GM12875 (cell line): Measurements from ENCODE around the gene RAPGEF5.

ENCODE experiments used
- H3K4me3 ChIP-seq: one replicate; pipeline ENCODE4 v1.5.1; 2011; ENCODE audit warnings: low read depth, low read length, control low read depth
- CTCF ChIP-seq: IDR thresholded peaks from 2 replicates; pipeline ENCODE4 v1.5.1; 2011; ENCODE audit warnings: low read depth, mild to moderate bottlenecking, control low read depth, inconsistent platforms, low read length, moderate library complexity, borderline replicate concordance; ENCODE audit not compliant: insufficient read depth

RAPGEF5 gene

GRCh38 chr7:22364900-22365299 lies 7.9 kb upstream of the RAPGEF5 start:
- no peak for TF ChIP-seq CTCF
- no peak overlapping the region for H3K4me3 ChIP-seq

- no peak for TF ChIP-seq CTCF
- no peak overlapping the region for H3K4me3 ChIP-seq
Measured at GRCh38 chr7:22363756-22364422, 6.9 kb upstream of the RAPGEF5 start.

GRCh38 chr7:22361795-22362194 lies 4.8 kb upstream of the RAPGEF5 start:
- TF ChIP-seq CTCF, result no peak
- no peak overlapping the region for H3K4me3 ChIP-seq

GRCh38 chr7:22361320-22361719 lies 4.4 kb upstream of the RAPGEF5 start:
- no peak for TF ChIP-seq CTCF

GRCh38 chr7:22358820-22359697 lies 2.1 kb upstream of the RAPGEF5 start:
- TF ChIP-seq CTCF, result no peak
- H3K4me3 ChIP-seq, result no peak overlapping the region

More at GRCh38 chr7:22361320-22361719, 4.4 kb upstream of the RAPGEF5 start:
- H3K4me3 ChIP-seq, result no peak overlapping the region

GRCh38 chr7:22357311-22358175 lies 589 bp upstream of the RAPGEF5 start:
- peak overlapping the region; percentile 34 for H3K4me3 ChIP-seq
- TF ChIP-seq CTCF, result no peak
